HG03439 (cell line): ENCODE measurements around the gene SHC1.

Experiments
- ATAC-seq: cut with Tn5 transposase; IDR thresholded peaks from one replicate; pipeline ENCODE4 v1.9.1; 2021; ENCODE audit warnings: mild to moderate bottlenecking, moderate library complexity; ENCODE audit not compliant: unreplicated experiment

The SHC1 gene

GRCh38 chr1:154958681-154959425 is 11.7 kb downstream of the SHC1 start:
- no peak for ATAC-seq

DNA sequence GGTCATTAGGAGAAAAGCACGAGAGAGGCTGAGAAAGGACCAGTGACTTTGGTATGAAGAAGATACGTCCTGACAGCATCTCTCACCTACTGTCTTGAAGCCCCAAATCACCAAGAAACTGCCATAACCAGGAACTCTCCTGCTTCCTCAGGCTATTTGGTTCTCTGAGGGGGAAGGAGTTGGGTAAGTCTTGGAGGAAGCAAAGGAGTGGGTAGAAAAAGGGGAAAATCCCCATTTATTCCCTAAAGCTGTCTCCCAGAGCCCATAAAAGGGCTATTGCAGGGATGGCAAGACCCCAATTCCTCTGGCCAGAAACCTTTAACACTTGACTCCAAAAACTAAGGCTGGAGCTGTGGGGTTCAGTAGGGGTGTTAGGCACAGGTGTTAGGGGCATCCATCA is 12.5 kb downstream of the SHC1 start:
- ATAC-seq = no peak

DNA sequence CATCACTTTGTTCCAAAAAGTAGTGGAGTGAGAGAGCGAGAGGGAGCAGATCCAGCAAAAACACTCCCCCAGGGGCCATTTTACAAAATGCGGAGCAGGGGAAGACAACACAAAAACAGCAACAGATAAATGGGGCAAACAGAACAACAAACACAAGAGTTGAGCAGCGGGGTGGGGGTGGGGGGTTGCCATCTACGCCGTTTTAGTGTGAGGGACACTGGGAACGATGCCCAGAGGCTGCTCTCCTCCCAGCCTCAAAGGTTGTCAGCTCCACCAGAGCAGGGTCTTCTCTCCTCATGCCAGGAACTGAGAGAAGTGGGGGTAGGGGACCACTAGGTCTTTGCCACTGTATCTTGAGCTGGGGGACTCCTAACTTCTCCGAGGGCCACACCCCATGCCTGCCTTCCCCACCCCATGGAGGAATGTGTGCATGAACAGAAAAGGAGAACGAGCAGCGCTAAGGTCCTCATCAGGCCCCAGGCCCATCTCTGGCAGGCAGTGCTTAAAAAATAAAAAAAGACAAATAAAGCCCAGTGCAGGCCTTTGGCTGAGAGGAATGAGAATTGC is 13.4 kb downstream of the SHC1 start:
- no peak for ATAC-seq

DNA sequence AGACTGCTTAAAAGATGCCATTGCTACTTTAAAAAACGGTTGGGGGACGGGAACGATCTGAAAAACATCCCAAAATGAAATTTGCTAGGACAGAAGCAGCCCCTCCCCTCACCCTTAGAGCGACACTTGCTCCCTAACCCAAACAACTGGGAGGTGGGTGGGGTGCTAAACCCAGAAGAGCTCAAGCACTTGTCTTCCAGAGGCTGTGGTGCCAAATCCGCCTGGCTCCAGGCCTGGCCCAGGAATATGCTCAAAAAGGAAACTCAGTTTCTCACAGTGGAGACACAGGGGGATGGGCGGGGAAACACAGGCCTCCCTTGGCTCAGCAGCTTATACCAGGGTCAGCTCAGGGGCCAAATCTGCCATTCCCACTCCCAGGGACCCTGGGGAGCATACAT is 14.0 kb downstream of the SHC1 start:
- no peak for ATAC-seq

GRCh38 chr1:154955718-154956543 is 14.6 kb downstream of the SHC1 start, which contains the start of gene PBXIP1:
Gene PBXIP1, minus strand, starts transcription at chr1:154956099. Its CDS starts 2,378 bp downstream, at chr1:154953721.
- peak; percentile 57 for ATAC-seq

DNA sequence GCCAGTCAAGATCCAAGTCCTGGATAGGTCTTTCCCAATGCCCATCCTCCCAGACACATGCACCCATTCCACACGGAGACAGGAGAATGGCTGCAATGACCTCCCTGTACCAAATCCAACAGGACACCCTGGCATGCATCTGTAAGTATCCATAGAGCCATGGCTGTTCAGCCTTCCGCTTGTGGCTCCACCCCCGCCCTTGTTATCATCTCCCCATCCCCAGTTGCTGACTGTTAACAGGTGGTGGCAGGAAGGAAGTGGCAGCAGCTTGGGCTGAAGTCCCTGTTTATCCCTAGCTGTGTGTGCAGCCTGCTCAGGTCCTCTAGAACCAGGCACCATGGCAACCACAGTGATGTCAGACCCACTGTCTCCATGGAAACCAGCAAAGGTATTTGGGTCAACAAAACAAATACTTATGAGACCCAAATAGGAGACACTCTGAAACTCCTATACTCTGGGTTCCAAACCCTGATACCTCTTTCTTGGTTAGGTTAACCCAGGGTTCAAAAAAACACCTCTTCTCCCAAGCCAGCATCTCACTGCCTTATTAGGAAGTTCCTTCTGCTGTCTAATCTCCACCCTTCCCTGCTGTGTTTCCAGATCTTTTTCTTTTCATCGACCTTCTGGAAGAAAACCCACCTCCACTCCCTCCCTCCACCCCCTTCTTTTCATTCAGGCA is 15.4 kb downstream of the SHC1 start:
- ATAC-seq = no peak

DNA sequence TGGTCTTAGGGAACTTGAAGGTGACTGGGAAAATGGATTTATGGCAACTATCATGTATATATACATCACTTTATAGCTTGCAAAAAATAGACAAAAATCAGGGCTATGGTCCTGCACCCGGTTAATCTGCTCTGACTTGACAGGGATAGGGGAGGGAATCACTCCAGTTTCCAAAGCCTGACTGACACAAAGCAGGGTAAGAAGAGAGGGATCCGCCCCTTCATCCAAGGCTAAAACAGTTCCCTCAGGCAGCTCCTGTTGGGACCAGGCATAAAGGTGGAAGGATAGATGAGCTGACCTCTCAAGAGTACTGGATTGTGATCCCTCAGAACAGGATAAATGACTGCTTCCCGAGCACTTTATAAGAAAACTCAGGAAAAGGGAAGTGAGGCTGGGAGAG is 16.0 kb downstream of the SHC1 start:
- no peak for ATAC-seq

DNA sequence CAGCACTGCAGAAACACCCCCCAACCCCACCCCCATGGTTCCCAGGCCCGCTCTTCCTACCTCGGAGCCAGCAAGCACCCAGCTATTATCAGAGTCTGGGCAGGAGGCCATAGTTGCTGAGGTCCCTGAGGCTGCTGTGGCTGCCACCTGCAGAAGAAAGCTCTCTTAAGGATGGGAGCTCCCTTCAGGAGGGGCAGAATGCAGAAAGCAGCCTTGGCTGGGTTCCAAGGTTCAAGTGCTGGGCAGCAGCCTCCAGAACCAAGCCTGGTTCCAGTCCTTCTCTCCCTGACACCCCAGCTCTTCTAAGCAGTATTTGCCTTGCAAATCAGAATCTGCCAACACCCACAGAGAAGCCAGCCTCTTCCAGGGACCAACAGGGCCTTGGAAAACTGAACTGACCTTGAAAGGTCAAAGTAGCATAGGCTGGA is 16.9 kb downstream of the SHC1 start:
- ATAC-seq = no peak

- ATAC-seq = no peak
These were observed 17.9 kb downstream of the SHC1 start for GRCh38 chr1:154952664-154953063.

- ATAC-seq = no peak
These were observed 18.5 kb downstream of the SHC1 start for GRCh38 chr1:154951901-154952657.

DNA sequence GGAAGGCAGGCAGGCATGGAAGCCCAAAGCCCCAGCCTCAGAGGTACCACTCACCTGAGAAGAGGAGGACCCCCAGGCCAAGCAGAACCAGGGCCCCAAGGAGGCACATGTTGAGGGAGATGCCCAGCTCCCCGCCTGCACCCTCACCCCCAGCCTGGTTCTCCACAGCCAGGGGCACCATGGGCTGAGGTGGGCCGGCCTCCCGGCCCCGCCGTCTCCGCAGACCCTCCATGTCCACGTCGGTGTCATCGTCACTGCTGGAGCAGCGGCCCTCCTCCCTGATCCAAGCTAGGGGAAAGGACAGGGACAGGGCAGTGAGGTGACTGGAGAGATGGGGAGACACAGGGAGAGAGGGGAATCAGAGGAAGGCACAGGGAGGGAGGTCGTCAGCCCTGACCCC is 22.5 kb downstream of the SHC1 start:
- no peak for ATAC-seq

- ATAC-seq = no peak
These were observed 24.3 kb downstream of the SHC1 start for GRCh38 chr1:154945962-154946850.

DNA sequence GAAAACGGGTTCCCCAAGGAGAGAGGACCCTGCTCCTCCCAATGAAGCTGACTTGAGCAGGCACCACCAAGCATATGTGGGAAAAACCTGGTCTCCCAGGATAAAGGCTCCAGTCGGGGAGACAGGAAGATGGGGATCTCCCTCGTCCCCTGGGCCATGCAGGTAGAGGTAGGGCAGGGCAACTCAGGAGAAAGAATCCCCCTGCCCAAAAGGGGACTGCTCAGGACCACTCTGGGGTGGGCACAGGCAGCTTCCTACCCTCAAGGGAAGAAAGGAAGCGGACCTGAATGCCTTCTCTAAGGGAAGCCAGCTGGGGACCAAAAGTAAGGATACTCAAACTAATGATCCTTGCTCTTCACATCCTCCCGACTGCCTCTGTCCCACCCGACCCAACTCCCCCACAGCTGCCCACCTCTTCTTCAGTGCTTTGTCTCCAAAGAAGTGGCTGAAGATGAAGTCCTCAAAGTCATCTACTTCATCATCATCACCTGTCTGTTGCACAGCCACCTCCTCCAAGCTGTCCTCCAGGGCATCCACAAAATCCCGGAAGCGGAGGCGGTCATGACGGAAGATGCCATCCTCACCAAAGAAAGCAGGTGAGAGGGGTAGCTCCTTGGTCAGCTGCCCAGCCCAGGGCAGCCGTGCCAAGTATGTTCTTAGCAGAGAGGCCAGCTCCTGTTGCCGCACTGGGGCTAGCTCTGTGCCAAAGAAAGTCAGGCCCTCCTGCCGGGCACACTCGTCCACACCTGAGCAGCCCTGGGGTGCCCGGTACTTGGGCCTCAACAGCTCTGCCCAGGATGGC is 25.2 kb downstream of the SHC1 start:
- ATAC-seq = no peak

DNA sequence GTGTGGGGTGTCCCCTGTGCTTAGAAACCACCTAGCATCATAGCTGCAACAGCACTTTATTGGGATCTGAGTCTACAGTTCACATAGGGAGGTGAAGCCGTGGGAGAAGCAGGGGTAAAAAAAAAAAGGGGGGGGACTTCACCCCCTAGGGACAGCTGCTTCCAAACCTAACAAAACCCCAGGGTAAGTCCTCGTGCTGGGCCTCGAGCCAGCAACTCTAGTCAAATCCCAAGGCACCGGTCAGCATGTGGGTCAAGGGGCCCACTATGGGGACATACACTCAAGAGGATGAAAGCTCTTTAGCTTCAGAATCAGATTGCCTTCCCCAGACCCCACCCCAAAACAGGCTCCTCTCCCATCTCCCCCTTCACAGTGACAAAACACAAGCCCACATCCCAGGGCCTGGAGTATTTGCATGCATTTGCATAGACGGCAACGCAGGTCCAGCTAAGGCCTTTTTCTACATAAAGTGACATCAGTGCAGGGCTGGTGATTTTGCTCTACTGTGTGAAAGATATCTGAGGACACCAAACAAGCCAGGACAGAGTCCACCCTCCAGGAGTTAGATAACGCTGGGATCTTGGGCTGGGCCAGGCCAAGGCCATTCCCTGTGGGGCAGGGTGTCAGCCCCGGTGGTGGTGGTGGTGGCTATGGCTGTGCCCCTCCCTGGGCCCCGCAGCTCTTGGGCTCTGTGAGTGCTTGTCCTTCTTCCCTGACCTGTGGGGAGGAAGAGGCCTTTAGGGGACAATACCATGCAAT is 26.0 kb downstream of the SHC1 start:
- no peak for ATAC-seq

DNA sequence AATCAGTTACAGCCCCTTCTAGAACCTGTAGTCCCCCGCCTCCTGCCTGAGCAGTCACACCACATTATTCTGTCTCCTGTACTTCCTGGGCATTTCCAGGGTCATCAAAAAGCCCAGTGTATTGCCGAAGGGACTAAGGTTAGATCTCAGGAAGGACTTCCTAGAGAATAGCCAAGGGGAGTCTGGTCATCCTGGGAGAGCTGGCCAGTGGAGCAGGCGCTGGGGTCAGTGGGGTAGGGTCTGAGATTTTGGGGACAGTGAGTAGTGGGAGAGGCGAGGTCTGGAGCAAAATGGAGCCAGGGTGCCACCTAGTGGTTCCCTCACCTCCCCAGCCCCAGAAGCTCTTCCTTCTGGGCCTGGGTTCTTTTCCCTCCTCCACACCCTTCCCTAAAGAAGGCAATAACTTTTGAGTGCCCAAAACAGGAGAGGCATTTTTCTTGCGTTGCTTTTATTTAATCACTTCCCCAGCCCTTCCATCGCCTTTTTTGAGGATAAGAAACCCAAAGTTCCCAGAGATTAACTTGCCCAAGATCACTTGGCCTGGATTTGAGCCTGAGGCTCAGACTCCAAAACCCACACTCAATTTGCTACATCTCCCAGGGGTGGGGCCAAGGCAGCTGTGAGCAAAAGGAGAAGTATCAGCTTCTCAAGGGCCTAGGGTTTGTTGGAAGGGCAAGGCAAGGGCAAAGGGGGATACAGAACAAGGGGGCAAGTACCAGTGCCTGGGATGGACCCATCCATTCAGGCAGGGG is 26.7 kb downstream of the SHC1 start:
- no peak for ATAC-seq

DNA sequence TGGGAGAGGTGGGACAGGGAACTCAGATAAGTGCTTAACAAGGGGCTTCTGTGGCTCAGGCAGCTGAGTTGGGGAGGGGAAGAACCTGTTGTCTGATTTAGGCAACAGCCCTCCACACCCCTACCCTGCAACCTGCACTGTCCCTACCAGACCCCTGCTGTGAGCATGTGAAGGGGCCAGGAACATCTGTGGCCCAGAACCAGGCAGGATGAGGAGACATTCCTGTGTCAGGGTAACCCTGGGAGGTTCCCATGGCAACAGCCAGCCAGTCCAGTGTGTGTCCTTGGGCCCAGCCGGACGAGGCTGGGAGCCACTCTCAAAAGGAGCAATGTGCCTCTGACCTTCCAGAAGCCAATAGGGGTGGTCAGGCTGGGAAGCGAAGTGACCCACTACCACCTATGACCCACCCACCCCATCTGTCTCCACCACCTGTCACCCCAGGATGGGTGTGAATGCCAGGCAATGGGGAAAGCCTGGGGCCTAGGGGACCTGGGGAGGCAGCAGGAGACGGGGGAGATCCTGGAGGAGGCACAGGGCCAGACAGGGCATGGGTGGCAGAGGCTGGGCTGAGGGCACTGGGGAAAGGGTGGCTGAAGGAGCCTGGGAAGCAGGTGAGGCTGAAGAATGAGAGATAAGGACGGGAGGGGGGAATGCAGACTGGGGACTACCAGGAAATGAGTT is 29.1 kb downstream of the SHC1 start:
- ATAC-seq = no peak
